HepG2 (cell line): ENCODE data around the gene TOGARAM1. TPM values are rescaled to one million over a fixed set of nuclear protein-coding genes. Genes with fewer than 3 reads are reported as not detected.

ENCODE experiments used
- BRF2 ChIP-seq: sonication (generic); formaldehyde crosslinking; IDR thresholded peaks from 2 replicates; pipeline ENCODE4 v1.8.1; 2022; ENCODE audit warnings: mild to moderate bottlenecking, missing genetic modification reagents
- ELK4 ChIP-seq: sonication (generic); formaldehyde crosslinking; IDR thresholded peaks from 2 replicates; pipeline ENCODE4 v1.9.0; 2021; ENCODE audit warnings: missing genetic modification reagents, borderline replicate concordance
- HNRNPH1 ChIP-seq: fragments of 200-400 bp; formaldehyde crosslinking; optimal IDR thresholded peaks from 2 replicates; pipeline ENCODE3; 2017; ENCODE audit warnings: mild to moderate bottlenecking, low read depth, low read length
- ISX ChIP-seq: sonication (generic); formaldehyde crosslinking; conservative IDR thresholded peaks from 2 replicates; pipeline ENCODE4 v1.5.0; 2020; ENCODE audit warnings: missing genetic modification reagents
- KLF6 ChIP-seq: IDR thresholded peaks from 2 replicates; pipeline ENCODE4 v1.8.0; 2016; ENCODE audit warnings: missing biosample characterization, missing genetic modification reagents
- MEIS2 ChIP-seq: sonication (generic); formaldehyde crosslinking; IDR thresholded peaks from 2 replicates; pipeline ENCODE4 v1.9.0; 2021; ENCODE audit warnings: mild to moderate bottlenecking, missing genetic modification reagents
- MXD1 ChIP-seq: sonication (generic); formaldehyde crosslinking; IDR thresholded peaks from 2 replicates; pipeline ENCODE4 v1.4.0; 2020; ENCODE audit warnings: mild to moderate bottlenecking, missing genetic modification reagents
- PHF8 ChIP-seq: sonication (generic); formaldehyde crosslinking; IDR thresholded peaks from 2 replicates; pipeline ENCODE4 v1.5.0; 2020; ENCODE audit warnings: missing genetic modification reagents
- RBM22 ChIP-seq: fragments of 200-400 bp; formaldehyde crosslinking; optimal IDR thresholded peaks from 2 replicates; pipeline ENCODE3; 2017; ENCODE audit warnings: mild to moderate bottlenecking, low read length, moderate library complexity
- SP4 ChIP-seq: sonication (generic); formaldehyde crosslinking; IDR thresholded peaks from 2 replicates; pipeline ENCODE4 v1.8.1; 2023; ENCODE audit warnings: mild to moderate bottlenecking, missing genetic modification reagents
- SRSF1 ChIP-seq: fragments of 200-400 bp; formaldehyde crosslinking; optimal IDR thresholded peaks from 2 replicates; pipeline ENCODE3; 2017; ENCODE audit warnings: mild to moderate bottlenecking, low read depth, low read length, moderate library complexity
- TEAD3 ChIP-seq: optimal IDR thresholded peaks from 2 replicates; pipeline ENCODE3; 2016; ENCODE audit warnings: borderline replicate concordance
- ZBTB44 ChIP-seq: sonication (generic); formaldehyde crosslinking; IDR thresholded peaks from 2 replicates; pipeline ENCODE4 v1.4.0; 2020; ENCODE audit warnings: missing genetic modification reagents
- ZBTB49 ChIP-seq: sonication (generic); formaldehyde crosslinking; IDR thresholded peaks from 2 replicates; pipeline ENCODE4 v1.4.0; 2020; ENCODE audit warnings: missing genetic modification reagents, borderline replicate concordance
- ZBTB8A ChIP-seq: sonication (generic); formaldehyde crosslinking; IDR thresholded peaks from 2 replicates; pipeline ENCODE4 v1.4.0; 2020; ENCODE audit warnings: mild to moderate bottlenecking, low read depth, missing genetic modification reagents, borderline replicate concordance
- ZNF101 ChIP-seq: sonication (generic); formaldehyde crosslinking; IDR thresholded peaks from 2 replicates; pipeline ENCODE4 v1.4.0; 2020; ENCODE audit warnings: mild to moderate bottlenecking, low read depth, missing genetic modification reagents, borderline replicate concordance
- ZNF30 ChIP-seq: sonication (generic); formaldehyde crosslinking; IDR thresholded peaks from 2 replicates; pipeline ENCODE4 v1.5.0; 2020; ENCODE audit warnings: mild to moderate bottlenecking, missing genetic modification reagents
- ZNF513 ChIP-seq: sonication (generic); formaldehyde crosslinking; conservative IDR thresholded peaks from 2 replicates; pipeline ENCODE4 v1.5.0; 2020; ENCODE audit warnings: missing genetic modification reagents
- ZNF558 ChIP-seq: sonication (generic); formaldehyde crosslinking; IDR thresholded peaks from 2 replicates; pipeline ENCODE4 v1.9.0; 2022; ENCODE audit warnings: mild to moderate bottlenecking, missing genetic modification reagents, borderline replicate concordance
- ZNF605 ChIP-seq: sonication (generic); formaldehyde crosslinking; IDR thresholded peaks from 2 replicates; pipeline ENCODE4 v1.8.0; 2022; ENCODE audit warnings: mild to moderate bottlenecking, missing genetic modification reagents
- ZNF775 ChIP-seq: sonication (generic); formaldehyde crosslinking; IDR thresholded peaks from 2 replicates; pipeline ENCODE4 v1.4.0; 2020; ENCODE audit warnings: missing genetic modification reagents, mild to moderate bottlenecking, moderate library complexity, borderline replicate concordance
- polyA plus RNA-seq, 8 experiments: library from polyadenylated mRNA; depleted of rRNA in 3 of 8; stranded (reverse) in 7 of 8; unstranded in 1 of 8; fragments of >200 nt; fragmentation: Illumina TruSeq in 4 of 8; extraction: Trizol in 4 of 8; gene quantifications; 2 replicates each; pipeline versions ENCODE4 v1.2.1 to v1.2.3, GENCODE V29; 2011 to 2016; ENCODE audit warnings: low read depth in 4 of 8, missing spikeins in 1 of 8, mixed read lengths in 1 of 8; ENCODE audit not compliant: insufficient read depth in 1 of 8
- total RNA-seq, 5 experiments: library from RNA; depleted of rRNA; stranded (reverse); fragments of >200 nt; fragmentation: Illumina TruSeq; extraction: Trizol; gene quantifications; 2 replicates each; pipeline ENCODE4 v1.2.3, GENCODE V29; 2016; ENCODE audit warnings: low read depth in 1 of 5

The TOGARAM1 gene
- total and polyA plus RNA-seq, 2 of the 13 experiments (the other 11 are each of a cell fraction or from before 2014, with no cell fraction given), result 5.6 to 9.8 TPM

GRCh38 chr14:44961554-44962333 is at the start of gene TOGARAM1, which contains the start of gene KLHL28 (continued):
- TF ChIP-seq ZBTB49, result no peak
- TF ChIP-seq ZNF605, result peak; percentile 73
- TF ChIP-seq ELK4 (CRISPR knock-in tag), result no peak
- peak; percentile 73 for TF ChIP-seq SP4 (CRISPR knock-in tag)
- no peak for TF ChIP-seq ZNF513 (CRISPR knock-in tag)
- TF ChIP-seq KLF6 (CRISPR knock-in tag), result no peak
- no peak for TF ChIP-seq SRSF1
- TF ChIP-seq RBM22, result no peak
- no peak; the same call in none of the 2 replicates for TF ChIP-seq MEIS2 (CRISPR knock-in tag)
- peak; percentile 13; the same call in 1 of the 2 replicates for TF ChIP-seq ISX (CRISPR knock-in tag)
- no peak for TF ChIP-seq ZNF775 (CRISPR knock-in tag)
- no peak for TF ChIP-seq ZBTB8A (CRISPR knock-in tag)
- no peak; the same call in 1 of the 2 replicates for TF ChIP-seq ZNF558 (CRISPR knock-in tag)
- TF ChIP-seq BRF2 (CRISPR knock-in tag), result no peak
- TF ChIP-seq ZBTB44, result no peak
- peak; percentile 78 for TF ChIP-seq PHF8
- peak; percentile 75; the same call in 1 of the 2 replicates for TF ChIP-seq MXD1 (CRISPR knock-in tag)
- TF ChIP-seq TEAD3 (CRISPR knock-in tag), result peak; percentile 64
- TF ChIP-seq ZNF30 (CRISPR knock-in tag), result no peak
- no peak for TF ChIP-seq ZNF101 (CRISPR knock-in tag)
- TF ChIP-seq HNRNPH1, result no peak
